Smooth muscle cell (in vitro differentiated cells): ENCODE measurements around the gene ADGRB2. TPM values are rescaled to one million over a fixed set of nuclear protein-coding genes. Genes with fewer than 3 reads are reported as not detected.

ENCODE experiments used
- DNase-seq: peaks from one replicate; lab custom pipeline; 2025; ENCODE audit not compliant: unreplicated experiment; lab: John Stamatoyannopoulos, UW
- H2AFZ ChIP-seq: fragments of 200-600 bp; sonication (generic); 2 replicates; pipeline ENCODE4 v1.6.0; 2016; ENCODE audit warnings: antibody characterized with exemption, low read depth, mild to moderate bottlenecking
- H3F3A ChIP-seq: fragments of 200-600 bp; sonication (generic); 2 replicates; pipeline ENCODE4 v1.6.0; 2017; ENCODE audit warnings: antibody characterized with exemption, low read depth
- H3K27ac ChIP-seq: fragments of 200-600 bp; sonication (generic); 2 replicates; pipeline ENCODE4 v1.5.1; 2016; ENCODE audit warnings: low read depth, mild to moderate bottlenecking
- H3K27me3 ChIP-seq: fragments of 200-600 bp; sonication (generic); 2 replicates; pipeline ENCODE4 v1.6.1; 2016; ENCODE audit warnings: low read depth, mild to moderate bottlenecking
- H3K36me3 ChIP-seq: fragments of 200-600 bp; sonication (generic); 2 replicates; pipeline ENCODE4 v1.5.1; 2016; ENCODE audit warnings: low read depth
- H3K4me1 ChIP-seq: fragments of 200-600 bp; sonication (generic); 2 replicates; pipeline ENCODE4 v1.5.1; 2016; ENCODE audit warnings: low read depth
- H3K4me2 ChIP-seq: fragments of 200-600 bp; sonication (generic); 2 replicates; pipeline ENCODE4 v1.6.0; 2016; ENCODE audit warnings: mild to moderate bottlenecking
- H3K4me3 ChIP-seq: fragments of 200-600 bp; sonication (generic); 2 replicates; pipeline ENCODE4 v1.5.1; 2016; ENCODE audit warnings: mild to moderate bottlenecking
- H3K79me2 ChIP-seq: fragments of 200-600 bp; sonication (generic); 2 replicates; pipeline ENCODE4 v1.6.0; 2016; ENCODE audit warnings: low read depth, mild to moderate bottlenecking
- H3K9ac ChIP-seq: fragments of 200-600 bp; sonication (generic); 2 replicates; pipeline ENCODE4 v1.6.0; 2016; ENCODE audit warnings: low read depth
- H3K9me3 ChIP-seq: fragments of 200-600 bp; sonication (generic); replicated peaks from 2 replicates; pipeline ENCODE4 v1.5.1; 2016; ENCODE audit warnings: low read depth
- H4K20me1 ChIP-seq: fragments of 200-600 bp; sonication (generic); 2 replicates; pipeline ENCODE4 v1.6.0; 2016; ENCODE audit warnings: low read depth
- CTCF ChIP-seq: fragments of 200-600 bp; sonication (generic); IDR thresholded peaks from 2 replicates; pipeline ENCODE4 v1.5.1; 2017; ENCODE audit warnings: borderline replicate concordance, mild to moderate bottlenecking, antibody characterized with exemption; ENCODE audit not compliant: insufficient read depth, poor library complexity, severe bottlenecking
- WGBS: methylation state at CpG from one replicate; pipeline ENCODE4 v1.1.7; 2016; ENCODE audit warnings: low lambda C conversion rate; 5-methylcytosine and 5-hydroxymethylcytosine counted together
- polyA plus RNA-seq: library from polyadenylated mRNA; unstranded; fragments of >200 nt; fragmentation: Nextera tagmentation; extraction: Ambion mirVana; gene quantifications from 2 replicates; pipeline ENCODE4 v1.2.1, GENCODE V29; 2016
- total RNA-seq: library from RNA; depleted of rRNA; stranded (reverse); fragments of >200 nt; gene quantifications from 2 replicates; pipeline ENCODE4 v1.2.3, GENCODE V29; 2014

Gene ADGRB2
- total and polyA plus RNA-seq, 2 experiments from 2014 or later: 8.8 to 9.4 TPM

DNA sequence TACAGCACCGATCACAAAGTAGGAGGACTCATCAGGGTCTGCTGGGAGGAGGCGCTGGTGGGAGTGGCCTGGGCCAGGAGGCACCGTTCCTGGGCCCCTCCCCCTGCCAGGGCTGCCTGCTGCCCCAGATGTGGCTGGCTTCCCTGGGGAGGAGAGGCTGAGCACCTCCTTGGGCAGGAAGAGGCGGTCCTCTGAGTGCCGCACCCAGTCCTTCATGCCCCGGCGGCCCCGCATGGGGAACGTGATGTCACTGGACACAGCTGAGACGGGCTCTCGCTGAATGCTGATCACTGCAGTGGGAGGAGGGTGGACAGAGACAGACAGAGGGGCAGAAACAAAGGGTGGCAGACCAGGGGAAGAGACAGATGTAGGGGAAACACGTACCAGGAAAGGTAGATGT is 24.8 kb downstream of the ADGRB2 start:
- Histone ChIP-seq H3K4me1 (no peaks in the 10 kb centered on the region), H3F3A (no peaks in the 10 kb centered on the region), H3K9ac (no peak overlapping the region), H3K4me3 (no peak overlapping the region), H2AFZ (no peak overlapping the region), H3K79me2 (no peaks in the 10 kb centered on the region), H4K20me1 (no peaks in the 10 kb centered on the region), H3K27me3 (no peaks in the 10 kb centered on the region), H3K4me2 (no peak overlapping the region), H3K36me3 (no peaks in the 10 kb centered on the region), H3K9me3 (no peaks in the 10 kb centered on the region), H3K27ac (no peak overlapping the region)
- DNase-seq: no peak
- TF ChIP-seq CTCF: no peak
- 55% methylated on average over 12 of the region's 12 CpGs for WGBS

DNA sequence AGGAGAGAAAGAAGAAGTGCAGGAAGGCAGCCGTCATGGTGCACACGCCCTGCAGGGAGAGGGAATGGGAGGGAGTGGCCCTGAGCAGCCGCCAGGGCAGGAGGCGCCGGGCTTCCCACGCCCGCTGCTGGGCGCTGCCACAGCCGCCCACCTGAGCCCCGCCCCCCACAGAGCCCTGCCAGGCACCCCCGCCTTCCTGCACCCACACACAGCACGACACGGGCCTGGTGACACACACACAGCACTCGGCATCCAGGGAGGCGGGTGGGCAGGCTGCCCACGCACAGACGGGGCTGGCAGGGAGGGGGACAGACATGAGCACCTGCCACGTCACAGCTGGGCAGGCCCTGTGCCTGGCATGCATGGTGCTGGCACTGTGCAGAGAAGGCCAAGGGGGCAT is 27.5 kb downstream of the ADGRB2 start:
- TF ChIP-seq CTCF: no peak
- H3K4me1 ChIP-seq: no peaks in the 10 kb centered on the region
- H3K27me3 ChIP-seq: no peaks in the 10 kb centered on the region
- H3K36me3 ChIP-seq: no peaks in the 10 kb centered on the region
- H3K4me2 ChIP-seq: no peak overlapping the region
- no peak for DNase-seq
- no peak overlapping the region for H3K4me3 ChIP-seq
- H3K9me3 ChIP-seq: no peaks in the 10 kb centered on the region
- H2AFZ ChIP-seq: no peak overlapping the region
- H3K27ac ChIP-seq: no peak overlapping the region
- no peaks in the 10 kb centered on the region for H3K79me2 ChIP-seq
- no peaks in the 10 kb centered on the region for H3F3A ChIP-seq
- 82% methylated on average over 14 of the region's 18 CpGs for WGBS
- no peak overlapping the region for H3K9ac ChIP-seq
- H4K20me1 ChIP-seq: no peaks in the 10 kb centered on the region

GRCh38 chr1:31735571-31735970 is 28.6 kb downstream of the ADGRB2 start:
- no peaks in the 10 kb centered on the region for H3K4me1 ChIP-seq
- H3K36me3 ChIP-seq: no peaks in the 10 kb centered on the region
- no peaks in the 10 kb centered on the region for H3K9me3 ChIP-seq
- H3K4me2 ChIP-seq: no peak overlapping the region
- no peaks in the 10 kb centered on the region for H4K20me1 ChIP-seq
- TF ChIP-seq CTCF: no peak
- no peaks in the 10 kb centered on the region for H3K79me2 ChIP-seq
- H3K9ac ChIP-seq: no peak overlapping the region
- no peak for DNase-seq
- no peak overlapping the region for H3K4me3 ChIP-seq
- no peaks in the 10 kb centered on the region for H3K27me3 ChIP-seq
- no peaks in the 10 kb centered on the region for H3F3A ChIP-seq
- no peak overlapping the region for H3K27ac ChIP-seq
- no peak overlapping the region for H2AFZ ChIP-seq
- WGBS: 94% methylated on average over 10 of the region's 10 CpGs

GRCh38 chr1:31734582-31735107 is 29.5 kb downstream of the ADGRB2 start:
- H3K4me2 ChIP-seq: no peak overlapping the region
- H3F3A ChIP-seq: no peaks in the 10 kb centered on the region
- no peaks in the 10 kb centered on the region for H3K27me3 ChIP-seq
- H3K79me2 ChIP-seq: no peaks in the 10 kb centered on the region
- H4K20me1 ChIP-seq: no peaks in the 10 kb centered on the region
- H3K36me3 ChIP-seq: no peaks in the 10 kb centered on the region
- WGBS: 91% methylated on average over 7 of the region's 7 CpGs
- no peaks in the 10 kb centered on the region for H3K9me3 ChIP-seq
- no peak overlapping the region for H3K9ac ChIP-seq
- no peak overlapping the region for H2AFZ ChIP-seq
- DNase-seq: no peak
- no peaks in the 10 kb centered on the region for H3K4me1 ChIP-seq
- no peak for TF ChIP-seq CTCF
- H3K4me3 ChIP-seq: no peak overlapping the region
- no peak overlapping the region for H3K27ac ChIP-seq
